NCI-H2227 treated with DMSO at 0.1 percent for 48 hours (cell line): ENCODE measurements around the gene SYNCRIP.
"Not testable (repeated sequence)": the region's sequence is repeated elsewhere in the genome, so short reads cannot be mapped to it uniquely, and the experiment has no call there.

Source experiments
- DNase-seq: peaks from one replicate; lab custom pipeline; 2025; lab: John Stamatoyannopoulos, UW

The SYNCRIP gene

GRCh38 chr6:85593438-85594196, 49.1 kb downstream of the SYNCRIP start, which contains the start of gene SNX14:
SNX14 (minus strand) TSS chr6:85593858; CDS start chr6:85593718, 140 bp downstream.
- DNase-seq = peak; percentile 75

- no peak for DNase-seq
These were observed 50.7 kb downstream of the SYNCRIP start for GRCh38 chr6:85592033-85592432.

- DNase-seq = no peak
These were observed 51.5 kb downstream of the SYNCRIP start for GRCh38 chr6:85591207-85591606.

GRCh38 chr6:85585741-85586140, 56.9 kb downstream of the SYNCRIP start:
- no peak for DNase-seq

GRCh38 chr6:85582832-85583231, 59.9 kb downstream of the SYNCRIP start:
- DNase-seq = not testable (repeated sequence)

- DNase-seq = no peak
These were observed 61.1 kb downstream of the SYNCRIP start for GRCh38 chr6:85581572-85581971.

GRCh38 chr6:85580878-85581267, 61.8 kb downstream of the SYNCRIP start:
- no peak for DNase-seq

GRCh38 chr6:85580118-85580877, 62.4 kb downstream of the SYNCRIP start:
- no peak for DNase-seq

GRCh38 chr6:85579581-85579980, 63.1 kb downstream of the SYNCRIP start:
- no peak for DNase-seq

GRCh38 chr6:85576476-85576875, 66.2 kb downstream of the SYNCRIP start:
- DNase-seq = no peak

GRCh38 chr6:85574932-85575598, 67.6 kb downstream of the SYNCRIP start:
- DNase-seq = no peak

- no peak for DNase-seq
These were observed 73.4 kb downstream of the SYNCRIP start for GRCh38 chr6:85569323-85569722.

- DNase-seq = no peak
These were observed 74.3 kb downstream of the SYNCRIP start for GRCh38 chr6:85568411-85568810.

GRCh38 chr6:85565736-85566135, 77.0 kb downstream of the SYNCRIP start:
- no peak for DNase-seq

GRCh38 chr6:85564223-85564622, 78.5 kb downstream of the SYNCRIP start:
- not testable (repeated sequence) for DNase-seq
